ENCODE results near the gene CREBL2.
"Not testable (repeated sequence)": the region's sequence is repeated elsewhere in the genome, so short reads cannot be mapped to it uniquely, and the experiment has no call there.

The CREBL2 gene, protein sequence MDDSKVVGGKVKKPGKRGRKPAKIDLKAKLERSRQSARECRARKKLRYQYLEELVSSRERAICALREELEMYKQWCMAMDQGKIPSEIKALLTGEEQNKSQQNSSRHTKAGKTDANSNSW

DNA sequence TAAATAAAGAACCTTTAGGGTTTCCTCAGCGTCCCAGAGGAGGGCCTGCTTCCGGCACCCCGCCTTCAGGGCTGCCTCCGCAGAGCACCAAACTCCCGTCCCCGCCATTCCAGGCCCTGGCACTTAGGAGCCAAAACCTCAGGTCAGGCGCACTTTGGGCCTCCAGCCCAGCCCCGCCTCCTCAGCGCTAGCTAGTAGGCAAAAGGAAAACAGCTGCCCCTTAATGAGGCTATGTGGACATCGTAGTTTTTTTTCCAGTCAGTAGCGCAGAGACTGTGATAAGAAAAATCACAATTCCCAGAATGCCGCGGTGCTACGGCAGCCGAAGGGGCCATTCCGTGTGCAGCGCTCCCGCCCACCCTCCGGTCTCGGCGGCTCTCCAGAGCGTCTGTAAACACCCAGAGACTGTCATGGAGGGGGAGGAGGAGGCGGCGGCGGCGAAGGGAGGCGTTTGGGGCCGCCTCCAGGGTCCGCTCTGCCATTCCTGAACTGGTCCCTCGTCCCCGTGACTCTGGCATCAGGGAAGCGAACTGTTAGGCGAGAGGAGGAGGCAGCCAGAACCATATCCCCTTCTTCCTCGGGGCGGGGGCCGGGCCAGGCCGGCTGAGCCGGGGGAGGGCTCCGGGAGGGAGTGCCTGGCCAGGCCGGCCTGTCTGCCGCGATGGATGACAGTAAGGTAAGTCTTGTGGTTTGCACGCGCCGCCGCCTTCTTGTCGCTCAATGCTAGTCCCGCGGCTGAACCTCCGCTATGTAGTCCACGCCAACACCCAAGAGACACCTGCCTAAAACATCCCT lies at the start of gene CREBL2:
CREBL2 (plus strand) TSS at position 365 of the 795 bp plus-strand sequence; CDS start at position 662, 297 bp downstream.
- peak; percentile 86 for DNase-seq

DNA sequence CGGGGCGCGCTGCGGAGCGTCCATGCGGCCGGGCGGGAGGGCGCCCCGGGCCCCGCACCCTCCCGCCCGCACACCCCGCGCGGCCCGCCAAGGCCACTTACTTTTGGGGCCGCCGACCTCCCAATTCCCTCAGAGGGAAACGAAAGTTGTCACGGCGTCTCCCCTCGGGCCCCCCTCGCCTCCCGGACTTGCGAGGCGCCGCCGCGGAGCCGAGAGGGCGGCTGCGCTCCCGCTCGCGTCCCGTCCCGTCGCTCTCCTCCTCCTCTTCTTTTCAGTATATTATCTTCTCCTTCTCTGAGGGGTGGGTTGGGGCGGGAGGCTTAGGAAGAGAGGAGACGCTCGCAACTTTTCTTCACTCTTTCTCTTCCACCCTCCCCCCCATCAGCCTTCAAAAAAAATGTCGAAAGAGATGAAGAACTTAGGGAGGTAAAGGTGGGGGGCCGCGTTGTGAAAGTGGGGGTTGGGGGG lies 49.6 kb upstream of the CREBL2 start:
- peak; percentile 30 for DNase-seq

DNA sequence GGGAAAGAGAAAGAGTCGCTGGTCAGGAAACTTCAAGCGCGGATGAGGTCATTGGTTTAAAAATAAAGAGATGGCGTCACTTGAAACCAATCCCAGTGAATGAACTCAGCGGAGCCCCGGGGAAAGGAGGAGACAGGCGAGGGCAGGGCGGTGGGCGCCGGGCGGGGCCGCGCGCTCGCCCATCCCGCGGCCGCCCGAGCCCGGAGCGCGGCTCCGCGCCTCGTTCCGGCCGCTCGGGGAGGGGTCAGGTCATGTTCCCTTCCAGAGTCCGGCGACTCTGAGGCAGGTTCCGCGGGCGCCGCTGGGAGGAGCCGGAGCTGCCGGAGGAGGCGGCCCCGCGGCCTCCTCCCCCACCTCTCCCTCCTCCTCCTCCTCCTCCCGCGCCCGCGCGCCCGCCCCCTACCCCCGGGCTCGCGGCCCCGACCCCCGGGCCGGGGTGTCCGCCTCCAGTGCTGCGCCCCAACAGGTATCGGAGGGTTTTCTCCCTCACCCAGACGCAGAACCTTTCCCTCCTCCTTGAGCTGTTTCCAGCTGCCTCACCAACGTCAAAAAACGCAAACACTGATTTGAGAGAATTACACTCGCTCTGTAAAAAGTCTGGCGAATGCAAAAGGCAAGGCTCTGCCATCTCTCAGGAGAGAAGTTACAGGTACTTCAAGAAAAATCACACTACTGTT lies 49.0 kb upstream of the CREBL2 start, which contains the start of gene DUSP16:
DUSP16 (minus strand) TSS at position 279 of the 677 bp plus-strand sequence. CDS start 41,765 bp downstream, outside the sequence.
- DNase-seq, result peak; percentile 71

DNA sequence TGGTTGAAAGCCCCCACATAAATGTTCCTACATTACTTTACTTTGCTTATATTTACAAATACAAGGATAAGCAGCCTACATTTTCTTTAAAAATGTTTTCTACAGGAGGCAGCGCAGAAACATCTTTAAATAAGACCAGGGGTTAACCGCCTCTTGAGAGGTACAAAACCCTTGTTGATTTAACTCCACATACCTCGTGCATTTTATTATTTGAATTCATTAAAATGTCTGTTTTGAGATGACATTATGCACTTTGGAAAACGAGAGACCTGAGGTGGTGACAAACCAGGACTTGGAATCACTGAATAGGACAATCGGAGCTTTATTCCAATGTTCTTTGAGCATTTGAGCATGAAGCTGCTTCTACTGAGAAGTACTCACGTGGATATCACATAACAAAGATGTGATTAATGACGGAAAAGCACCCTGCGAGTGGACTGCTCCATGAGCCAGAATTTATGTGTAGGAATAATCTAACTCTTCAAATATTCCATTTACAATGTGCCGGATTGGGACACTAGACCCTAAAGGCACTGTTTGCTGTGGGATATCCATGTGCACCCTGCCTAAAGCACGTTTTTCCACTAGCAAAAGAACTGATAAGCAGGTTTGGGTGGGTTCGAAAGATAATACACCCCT lies 48.3 kb upstream of the CREBL2 start:
- no peak for DNase-seq

DNA sequence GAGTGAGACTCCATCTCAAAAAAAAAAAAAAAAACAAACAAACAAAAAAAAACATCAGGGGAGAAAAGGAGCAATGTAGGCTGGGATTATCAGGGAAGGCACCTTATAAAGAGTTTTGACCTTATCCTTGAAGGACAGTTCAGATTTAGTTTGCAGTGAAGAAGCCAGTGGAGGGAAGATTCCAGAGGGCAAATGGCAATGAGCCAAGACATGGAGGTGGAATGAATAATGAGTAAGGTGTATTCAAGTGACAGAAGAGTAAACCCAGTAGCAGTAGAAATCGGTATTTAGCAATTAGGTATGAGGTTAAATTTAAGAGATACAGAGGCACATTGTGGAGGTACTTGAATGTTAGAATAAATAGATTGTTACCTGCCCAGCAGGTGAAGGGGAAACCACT lies 46.8 kb upstream of the CREBL2 start:
- DNase-seq, result no peak

DNA sequence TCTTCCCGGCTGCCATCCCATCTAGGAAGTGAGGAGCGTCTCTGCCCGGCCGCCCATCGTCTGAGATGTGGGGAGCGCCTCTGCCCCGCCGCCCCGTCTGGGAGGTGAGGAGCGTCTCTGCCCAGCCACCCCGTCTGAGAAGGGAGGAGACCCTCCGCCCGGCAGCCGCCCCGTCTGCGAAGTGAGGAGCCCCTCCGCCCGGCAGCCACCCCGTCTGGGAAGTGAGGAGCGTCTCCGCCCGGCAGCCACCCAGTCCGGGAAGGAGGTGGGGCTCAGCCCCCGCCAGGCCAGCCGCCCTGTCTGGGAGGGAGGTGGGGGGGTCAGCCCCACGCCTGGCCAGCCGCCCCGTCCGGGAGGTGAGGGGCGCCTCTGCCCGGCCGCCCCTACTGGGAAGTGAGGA lies 45.7 kb upstream of the CREBL2 start:
- DNase-seq, result not testable (repeated sequence)

DNA sequence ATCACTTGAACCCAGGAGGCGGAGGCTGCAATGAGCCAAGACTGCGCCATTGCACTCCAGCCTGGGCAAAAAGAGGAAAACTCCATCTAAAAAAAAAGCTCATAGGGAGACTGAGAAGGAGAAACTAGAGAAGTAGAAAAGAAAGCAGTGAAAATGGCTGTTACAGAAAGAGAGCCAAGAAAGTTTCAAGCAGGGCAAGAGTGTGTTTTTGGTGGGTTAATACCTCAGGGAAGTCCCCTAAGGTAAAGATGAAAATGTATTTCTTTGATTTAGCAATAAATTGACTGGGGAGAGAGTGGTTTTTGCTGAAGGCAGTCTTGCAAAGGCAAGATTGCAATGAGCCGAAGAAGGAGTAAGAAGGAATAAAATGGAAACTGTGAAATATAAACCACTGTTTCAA lies 39.0 kb upstream of the CREBL2 start:
- DNase-seq, result no peak

DNA sequence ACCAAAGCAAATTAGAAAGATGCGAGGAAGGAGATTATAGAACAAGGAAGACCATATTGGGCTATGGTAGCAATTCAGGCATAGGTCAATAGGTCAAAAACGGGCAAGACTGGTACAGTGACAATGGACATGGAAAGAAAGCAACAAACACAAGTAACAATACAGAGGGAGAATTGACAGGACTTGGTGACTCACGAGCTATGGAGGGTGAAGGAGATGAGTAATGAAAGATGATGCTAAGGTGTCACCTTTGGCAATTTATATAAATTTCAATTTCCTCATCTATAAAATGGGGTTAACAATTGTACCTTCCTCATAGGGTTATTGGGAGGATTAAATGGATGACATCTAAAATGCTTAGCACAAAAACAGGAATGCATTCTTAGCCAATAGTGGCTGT lies 33.9 kb upstream of the CREBL2 start:
- no peak for DNase-seq

DNA sequence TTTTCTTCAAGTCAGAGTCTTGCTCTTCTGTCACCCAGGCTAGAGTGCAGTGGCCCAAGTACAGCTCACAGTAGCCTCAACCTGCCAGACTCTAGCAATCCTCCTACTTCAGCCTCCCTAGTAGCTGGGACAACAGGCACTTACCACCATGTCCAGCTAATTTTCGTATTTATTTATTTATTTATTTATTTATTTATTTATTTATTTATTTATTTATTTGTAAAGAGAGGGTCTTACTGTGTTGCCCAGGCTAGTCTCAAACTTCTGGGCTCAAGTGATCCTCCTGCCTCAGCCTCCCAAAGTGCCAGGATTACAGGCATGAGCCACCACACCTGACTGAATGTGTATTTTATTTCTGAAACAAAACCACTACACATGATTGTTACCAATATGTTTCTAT lies 31.0 kb upstream of the CREBL2 start:
- not testable (repeated sequence) for DNase-seq

DNA sequence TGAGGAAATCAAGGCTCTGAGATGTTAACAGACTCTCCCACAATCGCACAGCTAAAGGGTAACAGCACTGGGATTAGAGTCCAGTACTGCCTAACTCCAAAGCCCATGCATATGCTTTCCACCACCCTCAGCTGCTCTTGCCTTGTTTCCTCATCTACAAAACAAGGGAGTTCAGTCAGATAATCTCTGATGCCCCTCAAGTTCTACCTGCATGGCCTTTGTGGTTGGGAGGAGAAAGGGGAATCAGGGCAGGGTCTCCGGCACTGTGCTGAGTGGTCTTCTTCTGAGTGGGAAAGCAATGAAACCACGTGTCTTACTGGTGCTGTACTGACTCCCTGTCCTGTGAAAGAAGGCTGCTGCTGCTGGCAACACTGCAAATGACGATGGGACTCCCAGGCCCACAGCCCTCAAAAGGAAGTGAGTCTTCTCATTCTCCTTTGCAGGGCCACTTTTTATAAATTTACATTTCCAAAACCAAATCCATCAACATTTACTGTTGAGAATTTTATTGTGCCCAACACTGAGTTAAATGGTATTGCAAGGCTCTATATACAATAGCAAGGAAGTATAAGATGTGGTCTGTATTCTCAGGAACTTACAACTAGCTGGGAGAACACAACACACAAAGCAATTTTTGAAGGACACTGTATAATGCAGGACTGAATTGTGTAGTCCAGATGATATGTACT lies 29.3 kb upstream of the CREBL2 start:
- no peak for DNase-seq

DNA sequence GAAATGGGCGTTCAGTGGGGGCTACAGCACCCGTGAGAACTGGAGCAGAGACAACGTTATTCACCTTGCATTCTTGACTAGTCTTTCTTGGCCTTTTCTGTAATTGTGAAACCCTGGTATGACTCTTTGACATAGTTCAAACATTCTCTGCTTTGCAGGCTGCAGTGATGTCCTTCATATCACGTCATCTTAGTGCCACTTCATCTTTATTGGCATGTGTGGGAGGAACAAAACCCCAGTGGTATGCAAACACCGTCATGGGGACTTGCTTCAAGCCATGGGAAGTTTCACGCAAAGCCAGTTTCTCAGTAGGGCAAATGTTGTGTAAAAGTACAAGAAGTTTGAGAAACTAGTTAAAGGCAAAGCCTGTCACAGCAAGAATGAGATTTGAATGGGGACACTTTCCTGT lies 28.8 kb upstream of the CREBL2 start:
- peak; percentile 66 for DNase-seq

DNA sequence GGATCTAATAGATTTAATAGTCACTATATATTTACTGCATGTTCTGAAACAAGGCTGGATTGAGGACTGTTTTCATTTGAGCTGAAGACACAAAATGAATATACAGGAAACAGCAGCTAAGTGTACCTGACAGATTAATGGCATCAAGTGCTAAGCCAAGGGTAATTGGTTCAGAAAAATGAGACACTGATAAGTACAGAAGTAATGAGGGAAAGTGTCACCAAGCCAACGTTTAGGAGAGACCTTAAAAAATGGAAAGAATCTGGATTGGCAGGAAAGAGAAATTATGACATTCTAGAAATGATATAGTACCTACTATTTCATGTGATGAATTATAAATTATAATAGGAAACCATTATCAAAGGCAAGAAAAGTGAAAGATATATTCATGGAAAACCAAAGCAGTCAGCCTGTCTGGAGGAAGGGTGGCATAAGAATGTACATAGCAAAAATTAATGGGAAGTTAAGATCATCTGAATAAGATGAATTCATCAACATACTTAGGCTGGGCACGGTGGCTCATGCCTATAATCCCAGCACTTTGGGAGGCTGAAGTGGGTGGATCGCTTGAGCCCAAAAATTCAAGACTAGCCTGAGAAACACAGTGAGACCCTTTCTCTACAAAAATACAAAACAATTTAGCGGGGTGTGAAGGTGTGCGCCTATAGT lies 28.0 kb upstream of the CREBL2 start:
- no peak for DNase-seq

DNA sequence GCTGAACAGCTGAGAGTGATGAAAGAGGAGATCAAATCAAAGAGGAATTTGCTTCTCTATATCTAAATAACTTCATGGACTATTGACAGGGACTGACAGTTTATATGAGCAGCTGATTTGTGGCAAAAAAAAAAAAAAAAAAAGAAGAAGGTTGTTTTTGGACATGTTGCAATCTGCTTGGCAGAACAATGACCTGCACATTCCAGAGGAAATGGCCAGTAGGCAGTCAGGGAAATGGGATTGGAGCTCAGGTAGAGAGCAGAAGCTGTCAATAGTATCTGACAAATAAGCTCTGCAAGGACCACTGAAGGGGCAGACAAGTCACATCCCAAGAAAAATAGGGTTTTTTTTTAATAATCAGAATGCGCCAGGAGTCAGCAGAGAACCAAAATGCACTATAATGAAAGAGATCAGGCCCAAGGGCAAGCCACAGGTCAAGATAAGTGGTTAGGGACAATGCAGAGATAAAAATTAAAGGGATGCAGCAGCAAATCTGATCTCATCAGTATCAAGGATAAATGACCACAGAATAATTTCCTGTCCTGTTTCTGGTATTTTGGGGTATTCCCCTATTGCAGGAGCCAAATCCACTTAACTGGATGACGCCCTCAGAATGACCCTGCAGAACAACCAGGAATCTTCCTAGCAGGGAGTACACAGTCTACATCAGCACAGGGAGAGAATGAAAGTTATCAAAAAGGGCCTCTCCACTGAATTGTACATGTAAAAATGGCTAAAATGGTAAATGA lies 26.4 kb upstream of the CREBL2 start:
- DNase-seq, result no peak

DNA sequence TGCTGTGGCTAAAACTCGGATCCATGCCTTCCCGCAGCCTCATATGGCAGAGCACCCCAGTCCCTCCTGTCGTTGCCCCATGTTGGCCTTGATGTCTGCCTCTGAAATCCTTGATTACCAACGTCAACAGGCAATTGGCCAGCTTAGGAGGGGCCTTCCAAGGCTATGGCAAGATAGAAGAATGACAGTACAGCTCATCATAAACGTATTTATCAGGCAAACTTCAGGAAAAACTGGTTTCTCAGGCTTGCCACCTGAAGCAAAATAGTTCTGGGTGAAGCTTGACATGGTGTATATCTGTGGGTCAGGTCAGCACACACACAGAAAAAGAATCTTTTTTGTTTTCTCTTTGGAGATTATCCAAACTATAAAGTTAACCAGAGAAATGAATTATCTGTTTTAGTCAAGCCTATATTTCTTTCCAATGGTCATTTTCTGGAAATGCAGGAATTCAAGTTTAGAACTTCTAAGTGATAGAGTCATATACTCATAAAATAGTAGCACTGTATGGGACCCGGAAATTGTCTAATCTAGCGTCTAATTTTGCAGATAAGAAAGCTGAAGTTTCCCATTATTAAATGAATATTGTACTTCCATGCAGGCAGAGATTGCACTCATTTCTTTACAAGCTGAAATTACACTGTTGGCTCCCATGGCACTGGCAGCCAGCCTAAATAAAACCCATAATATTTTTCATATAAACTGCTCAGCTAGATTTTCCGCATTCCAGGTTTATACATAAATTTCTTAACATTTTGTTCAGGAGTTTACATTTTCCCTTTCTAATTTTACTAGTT lies 24.6 kb upstream of the CREBL2 start:
- DNase-seq, result no peak

DNA sequence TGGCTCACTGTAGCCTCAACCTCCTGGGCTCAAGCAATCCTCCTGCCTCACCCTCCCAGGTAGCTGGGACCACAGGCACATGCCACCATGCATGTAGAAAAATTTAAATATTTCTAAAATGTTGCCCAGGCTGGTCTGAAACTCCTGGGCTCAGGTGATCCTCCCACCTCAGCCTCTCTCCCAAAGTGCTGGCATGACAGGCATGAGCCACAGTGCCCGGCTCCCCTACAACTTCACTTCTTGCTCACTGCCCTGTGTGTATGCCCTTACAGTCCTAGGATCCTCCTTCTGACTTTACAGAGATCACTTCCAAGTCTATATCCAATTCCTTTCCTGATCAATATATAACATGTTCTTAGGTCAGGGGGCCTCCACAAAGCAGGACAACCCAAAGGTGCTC lies 23.8 kb upstream of the CREBL2 start:
- no peak for DNase-seq

DNA sequence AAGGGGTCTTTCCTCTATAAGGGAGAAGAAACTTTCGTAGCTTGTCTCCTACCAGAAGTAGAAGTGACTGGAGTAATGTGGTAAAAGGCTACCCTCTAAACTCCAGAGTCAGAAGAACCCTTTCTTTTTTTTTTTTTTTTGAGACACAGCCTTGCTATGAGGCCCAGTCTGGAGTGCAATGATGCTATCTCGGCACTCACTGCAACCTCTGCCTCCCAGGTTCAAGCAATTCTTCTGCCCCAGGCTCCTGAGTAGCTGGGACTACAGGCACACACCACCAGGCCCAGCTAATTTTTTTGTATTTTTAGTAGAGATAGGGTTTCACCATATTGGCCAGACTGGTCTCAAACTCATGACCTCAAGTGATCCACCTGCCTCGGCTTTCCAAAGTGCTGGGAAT lies 23.2 kb upstream of the CREBL2 start:
- not testable (repeated sequence) for DNase-seq

DNA sequence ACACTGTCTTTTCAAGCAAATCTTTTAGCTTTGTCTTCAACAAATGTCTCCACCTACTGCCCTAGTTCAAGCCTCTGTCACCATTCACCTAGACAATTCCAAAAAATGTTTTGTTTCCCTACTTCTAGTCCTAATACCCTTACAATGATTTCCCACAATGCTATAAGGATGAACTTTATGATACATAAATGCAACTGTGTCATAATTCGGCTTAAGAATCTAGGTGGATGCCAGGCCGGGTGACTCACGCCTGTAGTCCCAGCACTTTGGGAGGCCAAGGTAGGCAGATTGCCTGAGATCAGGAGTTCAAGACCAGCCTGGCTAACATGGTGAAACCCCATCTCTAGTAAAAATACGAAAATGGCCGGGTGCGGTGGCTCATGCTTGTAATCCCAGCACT lies 20.7 kb upstream of the CREBL2 start:
- DNase-seq, result no peak

DNA sequence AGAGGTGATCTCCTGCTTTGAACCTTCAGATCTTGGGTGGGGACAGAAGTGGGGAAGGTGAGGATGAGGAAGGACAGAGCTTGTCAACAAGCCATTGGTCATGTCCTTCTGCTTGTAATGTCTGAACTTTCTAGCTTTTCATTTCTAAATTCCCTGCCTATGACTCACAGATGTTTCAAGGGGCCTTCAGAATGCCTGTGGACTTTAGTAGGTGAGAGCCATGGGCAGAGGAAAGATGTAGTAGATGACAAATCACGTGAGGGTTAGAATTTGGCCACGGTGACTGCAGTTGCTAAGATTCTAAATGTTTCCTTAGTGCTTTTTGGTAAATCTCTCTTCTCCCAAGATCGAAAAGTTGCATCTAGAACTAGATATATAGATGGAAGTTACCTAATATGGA lies 18.7 kb upstream of the CREBL2 start:
- DNase-seq, result no peak

DNA sequence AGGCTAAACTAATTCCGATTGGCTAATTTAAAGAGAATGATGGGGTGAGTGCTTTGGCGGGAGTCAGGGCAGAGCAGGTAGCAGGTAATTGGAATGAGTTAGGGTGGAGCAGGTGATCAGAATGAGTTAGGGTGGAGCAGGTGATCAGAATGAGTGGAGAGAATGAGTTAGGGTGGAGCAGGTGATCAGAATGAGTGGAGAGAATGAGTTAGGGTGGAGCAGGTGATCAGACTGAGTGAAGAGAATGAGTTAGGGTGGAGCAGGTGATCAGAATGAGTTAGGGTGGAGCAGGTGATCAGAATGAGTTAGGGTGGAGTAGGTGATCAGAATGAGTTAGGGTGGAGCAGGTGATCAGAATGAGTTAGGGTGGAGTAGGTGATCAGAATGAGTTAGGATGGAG lies 15.7 kb upstream of the CREBL2 start:
- DNase-seq, result not testable (repeated sequence)

DNA sequence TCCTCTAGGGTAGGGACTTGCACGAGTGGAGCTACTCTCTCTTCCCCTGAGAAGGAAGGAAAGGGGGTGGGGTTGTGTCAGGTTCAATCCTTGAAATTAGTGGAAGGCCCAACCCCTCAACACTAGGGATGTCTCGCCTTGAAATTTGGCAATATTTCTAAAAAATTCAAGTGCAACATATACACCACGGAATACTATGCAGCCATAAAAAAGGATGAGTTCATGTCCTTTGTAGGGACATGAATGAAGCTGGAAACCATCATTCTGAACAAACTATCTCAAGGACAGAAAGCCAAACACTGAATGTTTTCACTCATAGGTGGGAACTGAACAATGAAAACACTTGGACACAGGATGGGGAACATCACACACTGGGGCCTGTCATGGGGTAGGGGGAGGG lies 15.1 kb upstream of the CREBL2 start:
- not testable (repeated sequence) for DNase-seq

DNA sequence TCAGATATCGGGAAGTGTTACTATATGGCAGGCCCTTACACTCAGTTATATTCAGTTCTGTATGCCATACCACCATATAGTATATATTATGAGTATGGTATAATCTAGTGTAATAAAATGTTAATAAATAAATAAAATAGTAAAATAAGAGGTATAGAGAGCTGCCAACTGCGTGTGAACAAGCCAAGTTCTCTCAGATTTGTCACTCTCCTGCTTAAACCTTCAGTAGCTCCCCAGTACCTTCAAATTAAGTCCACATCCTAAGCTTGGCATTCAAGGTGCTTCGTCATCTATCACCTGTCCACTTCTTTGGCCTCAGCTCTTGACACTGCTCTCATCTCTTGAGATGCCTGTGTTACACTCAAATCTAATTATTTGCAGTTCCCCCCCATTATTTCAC lies 12.8 kb upstream of the CREBL2 start:
- DNase-seq, result no peak

All from stimulated activated CD4-positive, alpha-beta T cell treated with anti-CD3 and anti-CD28 coated beads, Interleukin-4, amount 100 ng/mL, for 24 hours (primary cell).